Sigmoid colon (tissue), 4 donors: ENCODE measurements around the gene PIGH.

Experiments used
- EP300 ChIP-seq, 4 donors: sonication (generic); formaldehyde crosslinking; IDR thresholded peaks; one replicate each; pipeline ENCODE4 v1.6.1; 2017; ENCODE audit warnings: antibody characterized with exemption in 4 of 4
- POLR2A ChIP-seq, 2 donors: fragments of 450-650 bp; IDR thresholded peaks; one replicate each; pipeline ENCODE4 v1.6.1; 2016; ENCODE audit warnings: antibody characterized with exemption in 2 of 2, mild to moderate bottlenecking in 2 of 2, moderate library complexity in 2 of 2
- POLR2AphosphoS5 ChIP-seq, 4 donors: sonication (generic); formaldehyde crosslinking; IDR thresholded peaks; one replicate each; pipeline ENCODE4 v1.6.1; 2017; ENCODE audit warnings: antibody characterized with exemption in 4 of 4
- TF ChIP-seq, protein P1 (sequence below), 4 experiments: fragments of 450-650 bp in 3 of 4; fragments of 200-600 bp in 1 of 4; IDR thresholded peaks; one replicate each; pipeline ENCODE4 v1.5.1; 2016 to 2019; ENCODE audit warnings: antibody characterized with exemption in 4 of 4, mild to moderate bottlenecking in 3 of 4, moderate library complexity in 2 of 4

DNA sequence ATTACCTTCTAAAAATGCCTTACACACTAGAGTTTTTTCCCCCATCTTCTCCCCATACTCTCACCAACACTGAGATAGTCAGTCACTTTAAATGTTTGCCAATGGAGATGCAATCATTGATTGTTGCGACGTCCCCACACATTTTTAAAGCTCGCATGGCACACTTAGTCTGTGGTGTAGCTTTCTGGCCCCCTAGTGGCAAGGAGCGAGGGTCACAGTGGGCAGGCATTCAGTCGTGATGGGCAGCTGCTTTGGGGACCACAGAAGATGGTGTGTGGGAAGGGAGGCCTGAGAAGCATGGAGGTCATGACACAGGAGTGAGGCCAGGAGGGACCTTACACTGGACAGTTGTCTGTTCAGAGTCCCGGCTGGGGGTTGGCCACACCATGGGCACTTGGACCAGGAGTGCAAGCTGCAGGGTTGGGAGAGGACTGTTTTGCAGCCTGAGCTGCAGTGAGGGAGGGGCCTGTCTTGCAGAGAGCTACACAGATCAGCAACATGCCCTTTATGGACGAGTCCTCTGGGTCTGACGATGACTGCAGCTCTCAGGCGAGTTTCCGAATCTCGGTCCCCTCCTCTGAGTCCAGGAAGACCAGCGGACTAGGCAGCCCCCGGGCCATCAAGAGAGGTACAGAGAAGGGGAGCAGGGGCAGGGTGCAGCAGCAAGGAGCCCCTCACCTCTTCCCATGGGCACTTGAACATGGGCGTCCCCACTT is 28.6 kb downstream of the PIGH start:
- no peak for TF ChIP-seq POLR2A (IDR thresholded peaks at IDR 0.05)
- no peak for TF ChIP-seq POLR2AphosphoS5 (IDR thresholded peaks at IDR 0.05)
- TF ChIP-seq, protein P1, sequence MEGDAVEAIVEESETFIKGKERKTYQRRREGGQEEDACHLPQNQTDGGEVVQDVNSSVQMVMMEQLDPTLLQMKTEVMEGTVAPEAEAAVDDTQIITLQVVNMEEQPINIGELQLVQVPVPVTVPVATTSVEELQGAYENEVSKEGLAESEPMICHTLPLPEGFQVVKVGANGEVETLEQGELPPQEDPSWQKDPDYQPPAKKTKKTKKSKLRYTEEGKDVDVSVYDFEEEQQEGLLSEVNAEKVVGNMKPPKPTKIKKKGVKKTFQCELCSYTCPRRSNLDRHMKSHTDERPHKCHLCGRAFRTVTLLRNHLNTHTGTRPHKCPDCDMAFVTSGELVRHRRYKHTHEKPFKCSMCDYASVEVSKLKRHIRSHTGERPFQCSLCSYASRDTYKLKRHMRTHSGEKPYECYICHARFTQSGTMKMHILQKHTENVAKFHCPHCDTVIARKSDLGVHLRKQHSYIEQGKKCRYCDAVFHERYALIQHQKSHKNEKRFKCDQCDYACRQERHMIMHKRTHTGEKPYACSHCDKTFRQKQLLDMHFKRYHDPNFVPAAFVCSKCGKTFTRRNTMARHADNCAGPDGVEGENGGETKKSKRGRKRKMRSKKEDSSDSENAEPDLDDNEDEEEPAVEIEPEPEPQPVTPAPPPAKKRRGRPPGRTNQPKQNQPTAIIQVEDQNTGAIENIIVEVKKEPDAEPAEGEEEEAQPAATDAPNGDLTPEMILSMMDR (IDR thresholded peaks at IDR 0.05) = peak; percentile 73 to 96 (median 88)
- TF ChIP-seq EP300 (IDR thresholded peaks at IDR 0.05) = no peak
